ENCODE measurements around the gene NPAS3.

Gene NPAS3

GRCh38 chr14:33709711-33710110 lies 771.0 kb downstream of the NPAS3 start:
- CTCF ChIA-PET, result no interaction called here

GRCh38 chr14:33710273-33710672 lies 771.6 kb downstream of the NPAS3 start:
- Histone ChIP-seq H3K4me3 (ENCODE audit: low read depth, low read length) (no peak overlapping the region), H3K4me1 (ENCODE audit: control insufficient read depth, insufficient read depth, low read length) (no peaks in the 10 kb centered on the region), H3K36me3 (ENCODE audit: control insufficient read depth in 2 of 2, insufficient read depth in 1 of 2, low read length in 2 of 2) (no peaks in the 10 kb centered on the region), H3K9me3 (ENCODE audit: control insufficient read depth, insufficient read depth, low read depth, low read length) (no peaks in the 10 kb centered on the region), H3K27ac (ENCODE audit: extremely low read depth, low read depth, low read length) (no peak overlapping the region)
- CTCF ChIA-PET, result no interaction called here
- TF ChIP-seq SCRT2 (tag by site-specific recombination; IDR thresholded peaks at IDR 0.05), result no peak
- no peak for TF ChIP-seq KLF1 (tag by site-specific recombination; IDR thresholded peaks at IDR 0.05)
- no peak for TF ChIP-seq ZSCAN18 (tag by site-specific recombination; IDR thresholded peaks at IDR 0.05)
- TF ChIP-seq ELK4 (IDR thresholded peaks at IDR 0.05; ENCODE audit: borderline replicate concordance, low read depth, low read length), result no peak
- no peak for TF ChIP-seq KLF9 (tag by site-specific recombination; IDR thresholded peaks at IDR 0.05; ENCODE audit: low read depth)
- no peak for TF ChIP-seq ZNF175 (tag by site-specific recombination; IDR thresholded peaks at IDR 0.05)
- TF ChIP-seq ZSCAN5A (tag by site-specific recombination; IDR thresholded peaks at IDR 0.05), result no peak
- TF ChIP-seq IKZF3 (tag by site-specific recombination; IDR thresholded peaks at IDR 0.05), result no peak
- no peak for TF ChIP-seq ZNF639 (tag by site-specific recombination; IDR thresholded peaks at IDR 0.05)
- POLR2A ChIA-PET, result no interaction called here

More at GRCh38 chr14:33709711-33710110, 771.0 kb downstream of the NPAS3 start:
- Histone ChIP-seq H3K27ac (ENCODE audit: extremely low read depth, low read depth, low read length) (no peak overlapping the region), H3K4me3 (ENCODE audit: low read depth, low read length) (no peak overlapping the region), H3K9me3 (ENCODE audit: control insufficient read depth, insufficient read depth, low read depth, low read length) (no peaks in the 10 kb centered on the region), H3K36me3 (ENCODE audit: control insufficient read depth in 2 of 2, insufficient read depth in 1 of 2, low read length in 2 of 2) (no peaks in the 10 kb centered on the region), H3K4me1 (ENCODE audit: control insufficient read depth, insufficient read depth, low read length) (no peaks in the 10 kb centered on the region)
- POLR2A ChIA-PET, result no interaction called here
- TF ChIP-seq KLF1 (tag by site-specific recombination; IDR thresholded peaks at IDR 0.05), result 0 out of 2 replicates have a peak, but pooled peaks have one; percentile 15
- TF ChIP-seq WT1 (tag by site-specific recombination; IDR thresholded peaks at IDR 0.05), result 0 out of 2 replicates have a peak, but pooled peaks have one; percentile 23
- TF ChIP-seq ZFP69B (tag by site-specific recombination; IDR thresholded peaks at IDR 0.05), result no peak
- TF ChIP-seq ZNF114 (tag by site-specific recombination; IDR thresholded peaks at IDR 0.05), result no peak
- no peak for TF ChIP-seq KLF16 (tag by site-specific recombination; IDR thresholded peaks at IDR 0.05)
- no peak for TF ChIP-seq ZNF521 (tag by site-specific recombination; IDR thresholded peaks at IDR 0.05)
- no peak for TF ChIP-seq ZBTB7A (tag by site-specific recombination; IDR thresholded peaks at IDR 0.05; ENCODE audit: low read depth)
- no peak for TF ChIP-seq ZNF792 (tag by site-specific recombination; IDR thresholded peaks at IDR 0.05)
- TF ChIP-seq HOXC10 (CRISPR knock-in tag; IDR thresholded peaks at IDR 0.05), result no peak
- TF ChIP-seq EGR2 (tag by site-specific recombination; IDR thresholded peaks at IDR 0.05; ENCODE audit: low read depth), result peak; percentile 37; the same call in 1 of the 2 replicates
- TF ChIP-seq ZFHX2 (tag by site-specific recombination; conservative IDR thresholded peaks at IDR 0.05), result peak; percentile 50; the same call in 1 of the 2 replicates
- TF ChIP-seq ZNF549 (tag by site-specific recombination; IDR thresholded peaks at IDR 0.05), result no peak
- TF ChIP-seq ZNF449 (tag by site-specific recombination; IDR thresholded peaks at IDR 0.05), result 0 out of 2 replicates have a peak, but pooled peaks have one; percentile 22
